NCI-H69 (cell line): ENCODE results near the gene FBXO8.
"Not testable (repeated sequence)": the region's sequence is repeated elsewhere in the genome, so short reads cannot be mapped to it uniquely, and the experiment has no call there.

Experiments
- DNase-seq: peaks from one replicate; lab custom pipeline; 2025; lab: John Stamatoyannopoulos, UW

FBXO8 gene

DNA sequence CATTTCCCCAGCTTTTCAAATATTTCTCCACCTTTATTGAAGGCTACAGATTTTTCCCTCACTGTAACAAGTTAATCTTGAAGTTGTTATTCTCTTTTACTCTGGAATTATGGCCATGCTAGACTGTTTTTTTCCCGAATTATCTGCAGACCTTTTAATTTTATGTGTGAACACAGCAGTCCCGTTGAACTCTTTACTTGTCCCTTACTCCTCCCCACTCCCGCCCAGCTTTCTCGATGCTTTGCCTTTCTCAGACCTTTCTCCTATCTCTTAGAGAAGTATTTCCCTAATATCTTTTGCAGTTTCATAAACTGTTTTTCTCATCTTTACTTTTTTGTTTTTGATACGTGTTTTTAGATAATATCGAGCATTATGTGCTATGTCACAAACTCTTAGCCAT is 1.0 kb upstream of the FBXO8 start:
- peak; percentile 43 for DNase-seq

DNA sequence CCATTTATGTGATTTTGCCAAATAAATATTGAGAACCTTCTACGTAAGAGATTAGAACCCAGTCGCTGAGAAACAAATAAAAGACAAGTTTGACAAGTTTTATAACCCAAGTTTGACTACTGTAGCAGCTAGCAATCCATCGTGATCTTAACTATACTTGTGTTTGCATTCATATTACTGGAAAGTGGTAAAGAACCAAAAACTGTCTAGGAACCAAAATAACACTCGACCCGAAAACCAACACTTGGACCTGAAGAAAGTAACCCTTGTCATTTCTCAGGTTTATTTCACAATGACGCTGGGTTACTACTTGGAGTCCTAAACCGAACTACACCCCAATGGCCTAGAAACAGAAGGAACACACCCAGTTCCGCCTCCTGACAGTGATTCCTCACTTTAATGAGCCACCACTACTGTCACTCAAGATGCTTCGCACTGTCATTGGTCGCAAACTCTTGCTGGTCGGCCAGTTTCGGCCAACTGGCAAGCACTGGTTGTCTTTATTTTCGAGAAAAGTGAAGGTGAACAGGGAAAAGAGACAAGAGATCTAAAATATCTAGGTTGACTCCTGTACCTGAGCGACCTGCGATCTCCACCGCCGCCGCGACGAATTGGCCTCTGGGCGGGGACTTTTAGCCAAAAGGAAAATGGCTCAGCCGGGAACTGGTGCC is 496 bp downstream of the FBXO8 start:
- DNase-seq: peak; percentile 91

DNA sequence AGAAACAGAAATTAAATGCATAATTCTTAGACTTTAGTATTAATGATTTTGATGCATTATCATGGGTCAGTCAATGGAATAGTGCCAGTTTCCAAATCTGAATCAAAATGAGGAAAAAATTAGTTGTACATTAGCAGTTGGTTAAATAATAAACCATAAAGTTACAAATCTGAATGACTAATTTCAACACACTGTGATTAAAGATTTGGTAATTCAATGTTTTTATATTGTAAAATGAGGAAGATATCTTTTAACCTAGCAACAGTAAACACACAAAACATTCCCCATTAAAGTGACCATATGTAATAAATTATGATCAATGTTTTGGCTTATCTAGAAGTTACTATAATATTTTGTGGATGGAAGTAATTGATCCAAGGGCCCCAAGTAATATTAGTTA is 1.6 kb downstream of the FBXO8 start:
- DNase-seq: no peak

DNA sequence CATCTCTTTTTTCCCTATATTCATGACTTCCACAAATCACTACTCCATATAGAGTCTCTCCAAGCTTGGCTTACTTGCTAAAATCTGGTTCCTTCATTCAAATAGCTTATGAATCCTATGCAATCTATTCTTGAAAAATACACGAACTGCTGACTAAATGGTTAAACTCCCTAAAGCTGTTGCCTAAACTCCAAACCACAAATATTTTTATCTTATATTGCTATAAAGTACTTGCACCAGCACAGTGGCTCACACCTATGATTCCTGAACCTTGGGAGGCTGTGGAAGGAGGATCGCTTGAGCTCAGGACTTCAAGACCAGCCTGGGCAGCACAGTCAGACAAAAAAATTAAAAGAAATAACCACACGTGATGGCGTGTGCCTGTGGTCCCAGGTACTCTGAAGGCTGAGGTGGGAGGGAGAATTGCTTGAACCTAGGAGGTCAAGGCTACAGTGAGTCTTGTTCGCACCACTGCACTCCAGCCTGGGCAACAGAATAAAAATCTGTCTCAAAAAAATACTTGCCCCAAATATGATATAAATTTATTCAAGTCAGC is 2.2 kb downstream of the FBXO8 start:
- peak; percentile 21 for DNase-seq

DNA sequence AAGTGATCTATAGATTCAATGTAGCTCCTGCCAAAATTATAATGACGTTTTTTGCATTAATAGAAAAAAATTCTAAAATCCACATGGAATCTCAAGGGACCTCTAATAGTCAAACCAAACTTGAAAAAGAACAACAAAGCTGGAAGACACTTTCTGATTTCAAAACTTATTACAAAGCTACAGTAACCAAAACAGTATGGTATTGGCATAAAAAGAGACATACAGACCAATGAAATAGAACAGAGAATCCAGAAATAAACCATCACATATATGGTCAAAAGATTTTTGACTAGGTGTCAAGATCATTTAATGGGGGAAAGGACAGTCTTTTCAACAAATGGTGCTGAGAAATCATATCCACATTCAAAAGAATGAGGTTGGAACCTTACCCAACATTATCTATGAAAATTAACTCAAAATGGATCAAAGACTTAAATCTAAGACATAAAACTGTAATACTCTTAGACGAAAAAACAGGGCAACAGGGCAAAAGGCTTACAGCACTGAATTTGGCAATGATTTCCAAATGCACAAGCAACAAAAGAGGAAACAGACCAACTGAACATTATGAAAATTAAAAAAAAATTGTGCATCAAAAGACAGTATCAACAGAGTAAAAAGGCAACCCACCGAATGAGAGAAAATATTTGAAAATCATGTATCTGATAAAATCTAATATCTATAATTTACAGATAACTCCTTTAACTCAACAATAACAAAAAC is 3.9 kb downstream of the FBXO8 start:
- DNase-seq: no peak

DNA sequence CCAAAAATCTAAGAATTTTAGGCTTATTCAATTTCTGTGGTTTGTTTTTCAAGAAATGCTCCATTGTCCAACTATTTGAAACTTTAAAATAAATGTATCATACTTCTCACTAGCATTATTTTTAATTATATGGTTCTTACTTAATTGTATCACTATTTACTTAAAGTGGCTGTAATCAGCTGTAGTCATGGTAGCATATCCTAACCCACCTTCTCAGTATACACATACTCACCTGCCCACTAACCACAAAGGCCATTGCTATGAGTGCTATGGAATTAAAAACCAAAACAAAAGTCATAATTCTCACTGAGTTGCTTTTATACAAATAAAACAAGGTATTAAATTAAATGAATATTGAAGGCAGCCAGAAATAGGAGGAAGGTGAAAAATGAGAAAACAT is 5.0 kb downstream of the FBXO8 start:
- peak; percentile 76 for DNase-seq

DNA sequence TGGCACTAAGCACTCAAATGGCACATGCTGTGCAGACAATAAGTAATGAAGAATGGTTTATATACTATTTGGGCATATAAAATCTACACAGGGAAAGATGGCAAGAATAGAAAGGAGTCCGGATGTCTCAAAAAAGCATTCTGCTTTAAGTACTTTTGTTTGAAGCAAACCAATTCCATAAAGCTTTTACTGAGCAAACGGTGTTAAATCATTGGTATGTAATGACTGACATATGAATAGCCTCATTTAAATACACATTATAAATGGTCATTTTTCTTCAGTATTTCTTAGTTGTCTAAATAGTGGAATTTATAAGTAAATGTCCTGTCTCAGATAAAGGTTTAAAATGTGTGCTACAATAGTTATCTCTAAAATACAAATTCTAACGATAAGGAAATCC is 6.0 kb downstream of the FBXO8 start:
- DNase-seq: peak; percentile 53

DNA sequence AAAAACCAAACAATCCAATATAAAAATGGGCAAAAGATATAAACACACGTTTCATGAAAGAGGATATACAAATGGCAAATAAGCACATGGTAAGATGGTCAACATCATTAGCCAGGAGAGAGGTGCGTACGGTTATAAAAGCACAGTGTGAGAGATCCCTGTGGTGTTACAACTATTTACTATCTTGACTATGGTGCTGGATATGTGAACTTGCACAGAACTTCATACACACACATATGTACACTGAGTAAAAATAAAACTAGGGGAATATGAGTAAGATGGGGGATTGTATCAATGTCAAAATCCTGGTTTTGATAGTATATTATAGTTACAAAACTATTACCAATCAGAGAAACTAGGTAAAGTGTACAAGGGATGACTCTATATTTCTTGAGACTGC is 8.4 kb downstream of the FBXO8 start:
- peak; percentile 77 for DNase-seq

DNA sequence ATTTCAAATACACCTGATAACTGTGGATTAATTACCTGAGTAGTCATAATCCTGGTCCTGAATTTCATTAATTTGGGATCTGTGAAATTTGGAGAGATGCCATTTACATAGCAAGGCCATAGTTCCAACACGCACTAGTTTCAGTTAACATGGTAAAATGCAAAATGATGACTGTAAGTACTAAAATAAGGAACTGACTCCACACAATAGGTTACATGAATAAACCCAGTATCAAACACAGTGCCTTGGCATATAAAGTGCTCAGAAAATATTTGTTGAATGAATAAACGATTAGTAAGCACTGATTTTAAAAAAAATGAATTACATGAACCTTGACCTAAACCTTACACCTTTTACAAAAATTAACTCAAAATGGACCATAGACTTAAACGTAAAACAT is 9.0 kb downstream of the FBXO8 start:
- DNase-seq: peak; percentile 23

DNA sequence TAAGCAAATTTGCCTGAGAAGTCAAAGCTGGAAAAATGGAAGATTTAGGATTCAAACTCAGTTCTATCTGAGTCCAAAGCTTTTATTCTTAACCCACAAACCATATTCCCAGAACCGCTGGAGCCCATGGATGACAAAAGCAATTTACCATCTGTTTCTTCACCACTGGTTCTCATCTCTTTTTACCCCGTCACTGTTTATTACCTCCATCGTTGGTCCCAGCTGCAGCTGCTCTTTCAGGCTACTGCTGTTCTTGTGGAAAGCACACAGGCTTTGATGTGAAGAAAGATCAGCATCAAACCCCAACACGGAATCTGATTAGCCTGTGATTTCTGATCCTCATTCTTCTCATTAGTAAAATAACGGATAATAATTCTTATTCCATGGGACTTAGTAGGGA is 9.5 kb downstream of the FBXO8 start:
- DNase-seq: peak; percentile 84

DNA sequence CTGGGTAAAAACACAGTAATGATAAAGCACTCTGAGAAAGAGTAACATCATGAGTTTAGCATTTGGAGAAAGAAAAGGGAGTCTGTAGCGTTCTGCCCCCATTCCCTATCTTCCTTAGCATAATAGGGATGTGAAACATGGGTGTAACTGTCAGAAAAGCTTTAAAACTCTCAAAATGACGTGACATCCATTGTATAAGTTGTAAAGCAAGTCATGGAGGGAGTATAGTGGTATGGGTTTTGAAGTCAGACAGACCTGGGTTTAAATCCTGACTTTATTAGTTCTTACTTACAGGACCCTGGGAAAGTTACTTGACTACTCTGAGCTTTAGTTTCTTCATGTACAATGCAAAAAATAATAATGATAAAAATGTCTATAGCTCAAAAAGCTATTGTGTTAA is 17.1 kb downstream of the FBXO8 start:
- DNase-seq: no peak

DNA sequence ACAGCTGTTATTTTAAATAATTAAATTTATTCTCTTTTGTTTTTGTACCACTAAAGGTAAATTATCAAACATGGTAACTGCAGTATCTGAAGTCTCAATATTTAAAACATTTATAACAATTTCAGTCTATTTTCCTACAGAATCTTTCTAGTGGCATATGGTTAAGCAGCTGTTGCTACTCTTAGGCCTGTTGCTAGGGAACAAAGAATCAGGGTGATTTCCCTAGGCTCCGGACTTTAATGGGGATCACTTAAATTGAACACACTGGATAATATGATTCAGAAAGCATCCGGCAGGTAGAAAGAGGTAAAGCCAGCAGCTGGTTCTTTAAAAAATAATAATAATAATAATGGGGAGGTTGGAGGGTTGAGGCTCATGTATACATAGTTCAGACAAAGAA is 17.6 kb downstream of the FBXO8 start:
- peak; percentile 75 for DNase-seq

DNA sequence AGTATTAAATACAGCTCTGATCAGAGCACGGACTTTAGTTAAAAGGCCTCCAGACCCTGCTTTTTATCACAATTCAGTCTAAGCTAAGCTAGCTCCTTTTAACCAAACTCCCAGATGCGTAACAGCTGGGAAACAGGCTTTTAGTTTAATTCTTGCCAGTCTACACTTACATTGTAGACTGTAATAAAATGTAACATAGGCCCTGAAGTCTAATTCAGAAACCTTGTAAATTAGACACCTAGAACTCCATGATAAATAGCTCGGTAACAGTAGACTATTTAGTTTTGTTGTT is 20.1 kb downstream of the FBXO8 start:
- DNase-seq: no peak

DNA sequence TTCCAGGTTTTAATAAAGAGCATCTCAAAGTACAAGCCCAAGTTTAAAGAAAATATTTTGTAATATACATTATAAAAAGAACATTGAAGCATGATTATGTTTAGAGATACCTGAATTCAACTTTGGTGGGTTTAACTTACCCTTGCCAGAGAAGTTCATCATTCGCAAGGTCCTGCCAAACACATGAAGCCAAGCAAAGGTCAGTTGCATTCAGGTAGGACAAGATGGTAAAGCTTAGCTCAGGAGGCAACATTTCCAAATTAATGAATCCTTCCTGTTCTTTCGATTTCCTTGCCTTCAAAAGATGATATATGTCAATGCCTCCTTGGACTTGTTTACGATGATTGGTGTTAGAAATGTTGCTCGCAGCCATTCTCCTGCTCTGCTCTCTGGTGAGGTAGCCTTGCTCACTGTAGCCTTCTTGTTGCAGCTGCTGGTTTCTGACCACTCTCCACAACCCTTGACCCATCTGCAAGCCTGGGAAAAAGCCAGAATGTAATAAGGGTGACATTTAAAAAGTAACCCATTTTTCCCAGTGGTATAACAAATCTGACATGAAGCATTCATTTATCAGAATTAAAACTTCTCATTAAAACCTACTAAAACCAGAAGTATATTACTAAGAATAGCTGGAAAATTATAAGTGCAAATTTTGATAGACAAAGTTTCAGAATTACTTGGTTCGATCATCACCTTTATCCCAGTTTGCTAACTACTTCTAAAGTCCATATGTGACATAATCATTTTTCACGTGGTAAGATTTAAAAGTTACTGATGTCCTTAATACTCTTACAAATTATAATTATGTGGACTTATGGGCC is 20.6 kb downstream of the FBXO8 start:
- DNase-seq: no peak

DNA sequence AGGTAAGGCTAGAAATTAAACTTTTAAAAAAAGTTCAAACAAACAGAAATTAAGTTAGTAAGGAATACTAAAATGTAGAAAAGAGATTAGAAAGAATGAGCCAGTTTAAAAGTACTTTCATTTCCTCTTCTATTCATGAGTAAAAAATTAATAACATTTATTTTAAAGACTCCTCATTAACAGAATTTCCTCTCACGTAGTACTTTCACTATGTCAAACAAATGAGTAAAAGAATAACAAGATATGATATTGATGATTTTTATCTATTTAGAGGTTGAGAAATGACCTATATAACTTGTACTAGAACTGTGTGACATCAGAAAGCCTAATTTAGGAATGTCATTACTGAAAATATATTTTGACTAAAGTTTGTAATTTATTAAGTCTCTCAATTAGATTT is 22.0 kb downstream of the FBXO8 start:
- not testable (repeated sequence) for DNase-seq

DNA sequence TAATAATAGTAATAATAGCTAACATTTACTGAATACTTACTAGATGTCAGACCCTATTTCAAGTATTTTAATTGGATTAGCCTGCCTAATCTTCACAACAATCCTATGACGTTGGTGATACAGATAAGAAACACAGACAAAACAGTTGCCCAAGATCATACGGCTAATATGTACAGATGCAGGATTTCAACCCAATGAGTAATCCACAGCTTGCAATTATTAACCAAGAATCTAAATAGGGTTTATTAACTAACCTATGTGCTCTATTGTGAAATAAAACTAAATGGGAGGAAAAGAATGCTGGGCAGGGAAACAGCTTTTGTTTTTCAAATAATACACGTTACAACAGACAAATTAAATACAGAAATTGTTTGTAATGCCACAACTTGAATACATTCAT is 23.4 kb downstream of the FBXO8 start:
- DNase-seq: no peak

DNA sequence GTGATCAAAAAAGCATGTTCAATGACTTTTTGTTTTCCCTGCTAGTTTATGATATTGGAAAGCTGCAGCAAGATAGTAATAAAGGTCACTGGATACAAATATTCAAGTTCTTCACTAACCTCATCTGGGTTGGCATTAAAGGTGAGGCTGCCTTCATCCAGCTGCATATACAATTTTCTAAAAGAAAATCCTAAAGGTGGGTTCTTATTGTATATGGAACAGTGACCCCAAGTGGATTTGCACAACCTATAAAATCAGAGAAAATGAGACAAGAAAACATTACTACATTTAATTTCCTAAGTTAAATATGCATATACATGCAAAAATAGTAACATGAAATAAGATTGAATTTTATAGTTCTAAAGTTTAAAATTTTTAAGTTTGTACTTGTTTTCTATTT is 23.9 kb downstream of the FBXO8 start:
- DNase-seq: peak; percentile 3

DNA sequence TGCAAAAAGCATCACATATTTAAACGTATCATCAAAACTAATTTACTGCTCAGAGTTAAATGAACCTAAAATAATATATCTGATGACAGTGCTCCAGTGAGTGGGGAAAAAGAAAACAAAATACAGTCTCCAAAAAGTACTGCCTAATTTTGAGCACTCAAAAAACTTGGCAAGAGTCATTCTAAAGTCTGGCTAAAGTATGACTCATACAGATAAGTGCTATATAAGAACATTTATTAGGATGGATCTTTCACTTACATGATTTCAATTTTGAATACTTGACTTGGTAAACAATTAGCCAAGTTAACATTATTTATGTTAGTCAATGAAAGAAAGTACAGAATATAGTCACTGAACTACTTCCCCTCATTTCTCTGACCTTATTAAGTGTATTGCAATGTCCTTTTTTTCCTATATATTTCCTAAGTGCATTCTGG is 27.2 kb downstream of the FBXO8 start:
- DNase-seq: peak; percentile 4

DNA sequence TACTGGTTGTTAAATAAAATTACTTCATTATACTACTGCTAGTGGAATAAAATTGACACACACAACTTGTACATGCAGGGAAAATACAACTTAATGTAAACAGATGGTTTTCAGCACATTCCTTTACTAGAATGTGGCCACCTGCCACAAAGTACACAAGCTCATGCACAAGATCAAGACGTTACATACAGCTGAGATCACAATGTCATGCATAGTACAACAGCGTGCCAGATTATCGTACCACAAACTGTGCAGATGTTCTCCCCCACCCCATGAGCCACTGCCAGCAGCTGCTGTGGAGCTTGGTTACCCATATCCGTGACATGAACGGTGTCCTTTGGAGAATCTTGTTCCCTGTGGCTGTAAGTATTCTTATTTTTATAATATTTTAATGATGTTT is 27.7 kb downstream of the FBXO8 start:
- peak; percentile 10 for DNase-seq

DNA sequence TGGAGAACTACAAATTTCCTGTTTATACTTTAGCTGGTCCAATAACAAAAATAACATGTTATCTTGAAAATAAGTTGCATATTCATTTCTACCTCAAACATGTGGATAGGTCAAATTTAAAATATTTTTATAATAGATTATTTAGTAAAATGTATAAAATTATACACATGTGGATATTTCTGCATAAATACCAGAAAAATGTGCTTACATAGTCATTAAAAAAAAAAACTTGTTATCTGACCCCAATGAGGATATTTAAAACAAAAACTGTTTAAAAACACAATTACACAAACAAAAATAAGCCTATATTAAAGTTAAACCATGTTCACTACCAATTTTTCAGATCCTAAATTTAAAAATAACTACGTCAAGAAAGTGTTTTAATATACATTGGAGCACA is 28.1 kb downstream of the FBXO8 start:
- no peak for DNase-seq

DNA sequence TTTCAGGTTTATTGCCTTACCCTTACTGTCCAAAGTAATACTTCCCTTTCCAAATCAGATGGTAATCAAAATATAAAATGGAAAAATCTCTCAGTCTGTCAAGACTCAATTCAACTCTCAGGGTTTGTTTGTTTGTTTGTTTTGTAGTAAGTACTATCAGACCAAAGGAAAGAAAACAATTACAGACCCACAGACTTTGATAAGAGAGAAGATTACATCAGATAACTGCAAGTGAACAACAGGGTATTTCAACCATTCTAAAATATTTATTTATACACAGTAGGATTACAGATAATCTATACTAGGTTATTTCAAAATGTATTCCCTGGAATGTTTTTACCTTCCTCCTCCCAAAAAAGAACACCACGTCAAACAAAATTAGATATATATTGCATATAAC is 28.9 kb downstream of the FBXO8 start:
- DNase-seq: no peak

DNA sequence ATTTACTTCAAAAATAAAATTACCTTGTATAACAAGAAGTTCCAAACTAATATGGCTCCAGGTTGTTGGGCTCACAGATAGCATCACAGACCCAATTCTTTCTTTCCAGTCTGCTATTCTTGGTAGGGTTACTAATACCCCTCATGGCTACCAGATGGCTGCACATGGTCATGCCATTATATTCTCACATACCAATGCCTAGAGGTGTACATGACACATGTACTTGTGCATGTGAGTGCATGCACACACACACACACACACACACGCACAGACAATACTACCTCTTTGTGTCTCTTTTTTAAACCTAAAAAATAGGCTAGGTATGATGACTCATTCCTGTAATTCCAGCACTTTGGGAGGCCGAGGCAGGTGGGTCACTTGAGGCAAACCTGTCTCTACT is 31.1 kb downstream of the FBXO8 start:
- DNase-seq: no peak

DNA sequence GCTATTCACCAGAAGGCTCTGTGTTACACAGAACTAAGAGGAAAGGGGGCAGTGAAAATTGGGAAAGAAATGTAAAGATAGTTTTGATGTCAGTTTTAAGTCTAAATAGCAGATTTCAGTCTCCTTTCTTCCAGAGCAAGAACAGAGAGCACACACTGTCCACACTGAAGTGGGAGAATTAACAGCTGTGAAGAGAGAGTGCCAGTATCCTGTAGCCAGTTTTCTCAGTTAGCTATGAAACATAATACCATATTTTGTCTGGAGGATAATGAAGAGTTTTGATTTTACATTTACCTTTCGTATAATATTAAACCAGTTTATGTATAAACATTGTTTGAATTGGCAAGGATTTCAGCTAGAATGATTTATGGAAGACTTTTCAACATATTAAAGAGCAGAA is 35.1 kb downstream of the FBXO8 start:
- peak; percentile 78 for DNase-seq
